ENCODE data around the gene CRB3. TPM values are rescaled to one million over a fixed set of nuclear protein-coding genes. Genes with fewer than 3 reads are reported as not detected.
"Not testable (repeated sequence)": the region's sequence is repeated elsewhere in the genome, so short reads cannot be mapped to it uniquely, and the experiment has no call there.

Gene CRB3
- total RNA-seq, 4 donors from 2014 or later = 1.8 to 2.7 (median 2.4) TPM; not detected in 1

GRCh38 chr19:6499052-6499790 lies 35.1 kb downstream of the CRB3 start:
- H3K27me3 ChIP-seq = peaks cover 0 to 62% (median 24%) of the 10 kb centered on the region in 4 donors
- WGBS = 74% methylated on average over 17 of the region's 17 CpGs
- peaks cover 11 to 16% (median 15%) of the 10 kb centered on the region in 4 donors for H3K4me1 ChIP-seq

GRCh38 chr19:6500837-6501739 lies 37.0 kb downstream of the CRB3 start:
- intact Hi-C loops (cut with DNase I) = no loop called here
- no peaks in the 10 kb centered on the region for H3K36me3 ChIP-seq
- H3K4me3 ChIP-seq = peak overlapping the region; percentile 46 to 54 (median 47)
- 50% methylated on average over 5 of the region's 24 CpGs for WGBS
- no peak for TF ChIP-seq CTCF (IDR thresholded peaks at IDR 0.05)
- TF ChIP-seq POLR2AphosphoS5 (IDR thresholded peaks at IDR 0.05) = no peak
- no peak for TF ChIP-seq POLR2A (IDR thresholded peaks at IDR 0.05; ENCODE audit: low read depth)
- TF ChIP-seq EP300 (IDR thresholded peaks at IDR 0.05) = no peak
- peaks cover 11 to 16% (median 15%) of the 10 kb centered on the region in 4 donors for H3K4me1 ChIP-seq
- no peaks in the 10 kb centered on the region for H3K9me3 ChIP-seq
- peaks cover 0 to 70% (median 24%) of the 10 kb centered on the region in 4 donors for H3K27me3 ChIP-seq
- no peak for DNase-seq (ENCODE audit: extremely low spot score)
- no peak overlapping the region for H3K27ac ChIP-seq (replicated peaks in 1 of 4)

More at GRCh38 chr19:6499052-6499790, 35.1 kb downstream of the CRB3 start:
- intact Hi-C loops (cut with DNase I) = no loop called here
- H3K36me3 ChIP-seq = no peaks in the 10 kb centered on the region
- H3K4me3 ChIP-seq = no peak overlapping the region
- DNase-seq (ENCODE audit: extremely low spot score) = no peak
- H3K27ac ChIP-seq (replicated peaks in 1 of 4) = no peak overlapping the region
- TF ChIP-seq POLR2AphosphoS5 (IDR thresholded peaks at IDR 0.05) (no peak), POLR2A (IDR thresholded peaks at IDR 0.05; ENCODE audit: low read depth) (no peak), CTCF (IDR thresholded peaks at IDR 0.05) (no peak)
- H3K9me3 ChIP-seq = no peaks in the 10 kb centered on the region

GRCh38 chr19:6501740-6502648 lies 37.9 kb downstream of the CRB3 start, which contains the start of gene TUBB4A:
TSS of gene TUBB4A (minus strand) at chr19:6502309. CDS start at chr19:6502212, 97 bp downstream.
- no peak for DNase-seq (ENCODE audit: extremely low spot score)
- Histone ChIP-seq H3K9me3 (no peaks in the 10 kb centered on the region), H3K27ac (replicated peaks in 1 of 4) (no peak within 1 kb of the TSS), H3K36me3 (no peaks in the 10 kb centered on the region), H3K27me3 (peaks cover 0 to 70% (median 24%) of the 10 kb centered on the region in 4 donors), H3K4me3 (peak within 1 kb of the TSS; percentile 46 to 54 (median 47)), H3K4me1 (peaks cover 11 to 16% (median 15%) of the 10 kb centered on the region in 4 donors)
- no peak for TF ChIP-seq POLR2AphosphoS5 (IDR thresholded peaks at IDR 0.05)
- no peak for TF ChIP-seq POLR2A (IDR thresholded peaks at IDR 0.05; ENCODE audit: low read depth)
- TF ChIP-seq EP300 (IDR thresholded peaks at IDR 0.05) = no peak
- intact Hi-C loops (cut with DNase I) = no loop called here
- 0% methylated on average over 2 of the region's 71 CpGs for WGBS

- Histone ChIP-seq H3K4me3 (no peak overlapping the region), H3K4me1 (peaks cover 11 to 16% (median 15%) of the 10 kb centered on the region in 4 donors), H3K9me3 (no peaks in the 10 kb centered on the region), H3K27ac (replicated peaks in 1 of 4) (no peak overlapping the region), H3K27me3 (peaks cover 0 to 68% (median 22%) of the 10 kb centered on the region in 4 donors), H3K36me3 (no peaks in the 10 kb centered on the region)
- no peak for DNase-seq (ENCODE audit: extremely low spot score)
- no peak for TF ChIP-seq POLR2A (IDR thresholded peaks at IDR 0.05; ENCODE audit: low read depth)
- no peak for TF ChIP-seq CTCF (IDR thresholded peaks at IDR 0.05)
- no peak for TF ChIP-seq EP300 (IDR thresholded peaks at IDR 0.05)
- no peak for TF ChIP-seq POLR2AphosphoS5 (IDR thresholded peaks at IDR 0.05)
- WGBS = 80% methylated on average over 9 of the region's 9 CpGs
- intact Hi-C loops (cut with DNase I) = no loop called here
Measured at GRCh38 chr19:6503407-6504201, 39.5 kb downstream of the CRB3 start.

- intact Hi-C loops (cut with DNase I); H3K9me3 ChIP-seq; H3K4me3 ChIP-seq; DNase-seq (ENCODE audit: extremely low spot score); H3K27ac ChIP-seq (replicated peaks in 1 of 4); H3K36me3 ChIP-seq; H3K4me1 ChIP-seq: not testable (repeated sequence)
- 89% methylated on average over 9 of the region's 9 CpGs for WGBS
- H3K27me3 ChIP-seq = peaks cover 0 to 22% (median 0%) of the 10 kb centered on the region in 4 donors
Measured at GRCh38 chr19:6508028-6508771, 44.1 kb downstream of the CRB3 start.

Measured in esophagus muscularis mucosa (tissue), 4 donors.